ENCODE results near the gene GRIP1. TPM values are rescaled to one million over a fixed set of nuclear protein-coding genes. Genes with fewer than 3 reads are reported as not detected.

Gene GRIP1
- total and polyA plus RNA-seq, 2 experiments from 2014 or later = 5.1 to 13.7 TPM

DNA sequence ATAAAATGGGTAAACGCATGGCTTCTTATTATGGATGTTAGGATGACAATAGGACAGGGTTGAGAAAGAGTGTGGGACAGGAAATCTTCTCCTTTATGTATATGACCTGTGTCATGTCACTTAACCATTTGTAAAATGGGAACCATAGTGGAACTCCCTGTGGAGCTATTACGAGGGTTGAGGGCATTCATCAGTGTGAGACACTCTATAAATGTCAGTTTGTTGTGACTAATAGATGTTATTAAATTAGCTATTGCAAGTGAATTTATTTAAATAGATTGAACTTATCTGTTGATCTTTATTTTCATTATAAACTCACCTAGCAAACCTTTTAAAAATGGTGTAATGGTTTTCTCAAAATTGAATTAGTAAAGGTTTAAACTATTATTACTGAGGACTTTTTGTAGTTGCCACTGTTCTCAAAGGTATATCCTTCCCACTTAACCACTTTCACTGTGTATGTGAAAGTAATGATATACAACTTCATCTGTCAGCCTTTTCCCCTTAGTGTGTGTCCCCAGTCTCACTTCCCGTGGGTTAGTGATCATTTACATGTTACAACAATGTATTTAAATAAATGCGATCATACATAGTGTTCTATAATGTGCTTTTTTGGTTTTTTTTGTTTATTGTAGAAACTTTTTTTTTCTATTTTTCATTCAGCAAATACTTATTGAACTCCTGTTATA lies 359.5 kb downstream of the GRIP1 start:
- Histone ChIP-seq H4K20me1 (replicated peaks; ENCODE audit: insufficient read depth) (no peaks in the 10 kb centered on the region), H3K4me2 (no peak overlapping the region), H3F3A (replicated peaks; ENCODE audit: low read depth) (no peaks in the 10 kb centered on the region), H3K79me2 (replicated peaks; ENCODE audit: insufficient read depth) (no peaks in the 10 kb centered on the region), H3K27ac (ENCODE audit: low read depth) (no peak overlapping the region), H3K4me3 (no peak overlapping the region), H3K9me2 (ENCODE audit: insufficient read depth) (no peaks in the 10 kb centered on the region), H3K36me3 (ENCODE audit: insufficient read depth) (no peaks in the 10 kb centered on the region), H3K4me1 (ENCODE audit: insufficient read depth) (no peaks in the 10 kb centered on the region), H2AFZ (no peak overlapping the region), H3K27me3 (ENCODE audit: insufficient read depth) (no peaks in the 10 kb centered on the region)
- TF ChIP-seq EZH2 (IDR thresholded peaks at IDR 0.05; ENCODE audit: low read depth, unreplicated experiment) = no peak
- TF ChIP-seq EZH2phosphoT487 (IDR thresholded peaks at IDR 0.05; ENCODE audit: unreplicated experiment) = no peak
- TF ChIP-seq ZNF114 (CRISPR knock-in tag; IDR thresholded peaks at IDR 0.05) = no peak
- TF ChIP-seq, protein P1, sequence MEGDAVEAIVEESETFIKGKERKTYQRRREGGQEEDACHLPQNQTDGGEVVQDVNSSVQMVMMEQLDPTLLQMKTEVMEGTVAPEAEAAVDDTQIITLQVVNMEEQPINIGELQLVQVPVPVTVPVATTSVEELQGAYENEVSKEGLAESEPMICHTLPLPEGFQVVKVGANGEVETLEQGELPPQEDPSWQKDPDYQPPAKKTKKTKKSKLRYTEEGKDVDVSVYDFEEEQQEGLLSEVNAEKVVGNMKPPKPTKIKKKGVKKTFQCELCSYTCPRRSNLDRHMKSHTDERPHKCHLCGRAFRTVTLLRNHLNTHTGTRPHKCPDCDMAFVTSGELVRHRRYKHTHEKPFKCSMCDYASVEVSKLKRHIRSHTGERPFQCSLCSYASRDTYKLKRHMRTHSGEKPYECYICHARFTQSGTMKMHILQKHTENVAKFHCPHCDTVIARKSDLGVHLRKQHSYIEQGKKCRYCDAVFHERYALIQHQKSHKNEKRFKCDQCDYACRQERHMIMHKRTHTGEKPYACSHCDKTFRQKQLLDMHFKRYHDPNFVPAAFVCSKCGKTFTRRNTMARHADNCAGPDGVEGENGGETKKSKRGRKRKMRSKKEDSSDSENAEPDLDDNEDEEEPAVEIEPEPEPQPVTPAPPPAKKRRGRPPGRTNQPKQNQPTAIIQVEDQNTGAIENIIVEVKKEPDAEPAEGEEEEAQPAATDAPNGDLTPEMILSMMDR (conservative IDR thresholded peaks at IDR 0.05; ENCODE audit: low read depth in 2 of 2) = no peak
- TF ChIP-seq ZNF331 (CRISPR knock-in tag; IDR thresholded peaks at IDR 0.05; ENCODE audit: low read depth) = no peak
- TF ChIP-seq, protein P2, sequence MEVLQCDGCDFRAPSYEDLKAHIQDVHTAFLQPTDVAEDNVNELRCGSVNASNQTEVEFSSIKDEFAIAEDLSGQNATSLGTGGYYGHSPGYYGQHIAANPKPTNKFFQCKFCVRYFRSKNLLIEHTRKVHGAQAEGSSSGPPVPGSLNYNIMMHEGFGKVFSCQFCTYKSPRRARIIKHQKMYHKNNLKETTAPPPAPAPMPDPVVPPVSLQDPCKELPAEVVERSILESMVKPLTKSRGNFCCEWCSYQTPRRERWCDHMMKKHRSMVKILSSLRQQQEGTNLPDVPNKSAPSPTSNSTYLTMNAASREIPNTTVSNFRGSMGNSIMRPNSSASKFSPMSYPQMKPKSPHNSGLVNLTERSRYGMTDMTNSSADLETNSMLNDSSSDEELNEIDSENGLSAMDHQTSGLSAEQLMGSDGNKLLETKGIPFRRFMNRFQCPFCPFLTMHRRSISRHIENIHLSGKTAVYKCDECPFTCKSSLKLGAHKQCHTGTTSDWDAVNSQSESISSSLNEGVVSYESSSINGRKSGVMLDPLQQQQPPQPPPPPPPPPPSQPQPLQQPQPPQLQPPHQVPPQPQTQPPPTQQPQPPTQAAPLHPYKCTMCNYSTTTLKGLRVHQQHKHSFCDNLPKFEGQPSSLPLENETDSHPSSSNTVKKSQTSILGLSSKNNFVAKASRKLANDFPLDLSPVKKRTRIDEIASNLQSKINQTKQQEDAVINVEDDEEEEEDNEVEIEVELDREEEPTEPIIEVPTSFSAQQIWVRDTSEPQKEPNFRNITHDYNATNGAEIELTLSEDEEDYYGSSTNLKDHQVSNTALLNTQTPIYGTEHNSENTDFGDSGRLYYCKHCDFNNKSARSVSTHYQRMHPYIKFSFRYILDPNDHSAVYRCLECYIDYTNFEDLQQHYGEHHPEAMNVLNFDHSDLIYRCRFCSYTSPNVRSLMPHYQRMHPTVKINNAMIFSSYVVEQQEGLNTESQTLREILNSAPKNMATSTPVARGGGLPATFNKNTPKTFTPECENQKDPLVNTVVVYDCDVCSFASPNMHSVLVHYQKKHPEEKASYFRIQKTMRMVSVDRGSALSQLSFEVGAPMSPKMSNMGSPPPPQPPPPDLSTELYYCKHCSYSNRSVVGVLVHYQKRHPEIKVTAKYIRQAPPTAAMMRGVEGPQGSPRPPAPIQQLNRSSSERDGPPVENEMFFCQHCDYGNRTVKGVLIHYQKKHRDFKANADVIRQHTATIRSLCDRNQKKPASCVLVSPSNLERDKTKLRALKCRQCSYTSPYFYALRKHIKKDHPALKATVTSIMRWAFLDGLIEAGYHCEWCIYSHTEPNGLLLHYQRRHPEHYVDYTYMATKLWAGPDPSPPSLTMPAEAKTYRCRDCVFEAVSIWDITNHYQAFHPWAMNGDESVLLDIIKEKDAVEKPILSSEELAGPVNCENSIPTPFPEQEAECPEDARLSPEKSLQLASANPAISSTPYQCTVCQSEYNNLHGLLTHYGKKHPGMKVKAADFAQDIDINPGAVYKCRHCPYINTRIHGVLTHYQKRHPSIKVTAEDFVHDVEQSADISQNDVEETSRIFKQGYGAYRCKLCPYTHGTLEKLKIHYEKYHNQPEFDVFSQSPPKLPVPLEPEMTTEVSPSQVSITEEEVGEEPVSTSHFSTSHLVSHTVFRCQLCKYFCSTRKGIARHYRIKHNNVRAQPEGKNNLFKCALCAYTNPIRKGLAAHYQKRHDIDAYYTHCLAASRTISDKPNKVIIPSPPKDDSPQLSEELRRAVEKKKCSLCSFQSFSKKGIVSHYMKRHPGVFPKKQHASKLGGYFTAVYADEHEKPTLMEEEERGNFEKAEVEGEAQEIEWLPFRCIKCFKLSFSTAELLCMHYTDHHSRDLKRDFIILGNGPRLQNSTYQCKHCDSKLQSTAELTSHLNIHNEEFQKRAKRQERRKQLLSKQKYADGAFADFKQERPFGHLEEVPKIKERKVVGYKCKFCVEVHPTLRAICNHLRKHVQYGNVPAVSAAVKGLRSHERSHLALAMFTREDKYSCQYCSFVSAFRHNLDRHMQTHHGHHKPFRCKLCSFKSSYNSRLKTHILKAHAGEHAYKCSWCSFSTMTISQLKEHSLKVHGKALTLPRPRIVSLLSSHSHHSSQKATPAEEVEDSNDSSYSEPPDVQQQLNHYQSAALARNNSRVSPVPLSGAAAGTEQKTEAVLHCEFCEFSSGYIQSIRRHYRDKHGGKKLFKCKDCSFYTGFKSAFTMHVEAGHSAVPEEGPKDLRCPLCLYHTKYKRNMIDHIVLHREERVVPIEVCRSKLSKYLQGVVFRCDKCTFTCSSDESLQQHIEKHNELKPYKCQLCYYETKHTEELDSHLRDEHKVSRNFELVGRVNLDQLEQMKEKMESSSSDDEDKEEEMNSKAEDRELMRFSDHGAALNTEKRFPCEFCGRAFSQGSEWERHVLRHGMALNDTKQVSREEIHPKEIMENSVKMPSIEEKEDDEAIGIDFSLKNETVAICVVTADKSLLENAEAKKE (CRISPR knock-in tag; IDR thresholded peaks at IDR 0.05) = no peak
- Mint-ChIP-seq H3K27me3 (ENCODE audit: insufficient read depth, low read depth, poor library complexity) (no peaks in the 10 kb centered on the region), H3K4me3 (no peak overlapping the region), H3K9me3 (no peaks in the 10 kb centered on the region), H3K4me1 (no peaks in the 10 kb centered on the region), H3K27ac (no peak overlapping the region), H3K36me3 (ENCODE audit: low read depth) (no peaks in the 10 kb centered on the region)
- no peak for DNase-seq (ENCODE audit: low spot score)
- no peak for ATAC-seq
